Endothelial cell of umbilical vein (primary cell): Measurements from ENCODE around the gene KRTCAP2.
A peak's percentile ranks its signal among the peaks of the same experiment; 100 is the strongest.

Experiments used
- EZH2 ChIP-seq: IDR thresholded peaks from 2 replicates; pipeline ENCODE4 v1.6.1; 2012; ENCODE audit warnings: borderline replicate concordance, low read depth, mild to moderate bottlenecking, moderate library complexity, low read length, inconsistent platforms; ENCODE audit not compliant: severe bottlenecking
- FOS ChIP-seq: IDR thresholded peaks from 2 replicates; pipeline ENCODE4 v1.6.1; 2011; ENCODE audit warnings: mild to moderate bottlenecking, low read length, moderate library complexity, borderline replicate concordance; ENCODE audit not compliant: insufficient read depth
- GATA2 ChIP-seq: IDR thresholded peaks from 2 replicates; pipeline ENCODE4 v1.7.0; 2011; ENCODE audit warnings: low read depth, mild to moderate bottlenecking, moderate library complexity, mixed read lengths, low read length; ENCODE audit not compliant: insufficient read length, insufficient read depth
- JUN ChIP-seq: IDR thresholded peaks from 2 replicates; pipeline ENCODE4 v1.6.1; 2011; ENCODE audit warnings: borderline replicate concordance, low read depth; ENCODE audit not compliant: insufficient read length, insufficient read depth
- MAX ChIP-seq: IDR thresholded peaks from 2 replicates; pipeline ENCODE4 v1.6.1; 2011; ENCODE audit not compliant: insufficient read depth, insufficient read length
- MYC ChIP-seq: IDR thresholded peaks from one replicate; pipeline ENCODE4 v1.6.1; 2011; ENCODE audit warnings: mild to moderate bottlenecking, low read depth, low read length
- POLR2A ChIP-seq: IDR thresholded peaks from 2 replicates; pipeline ENCODE4 v1.6.1; 2012; ENCODE audit warnings: low read depth, mild to moderate bottlenecking, control low read depth, low read length
- POLR2AphosphoS5 ChIP-seq: IDR thresholded peaks from 2 replicates; pipeline ENCODE4 v1.6.1; 2012; ENCODE audit warnings: low read depth, mild to moderate bottlenecking, control low read depth, low read length, moderate library complexity; ENCODE audit not compliant: insufficient read depth
- TF ChIP-seq, protein P1 (sequence below), 2 donors: IDR thresholded peaks; 1 replicate in 1 of 2; 2 replicates in 1 of 2; pipeline ENCODE4 v1.5.1; 2011; ENCODE audit warnings: low read length in 2 of 2, mild to moderate bottlenecking in 2 of 2, moderate library complexity in 2 of 2, control low read depth in 1 of 2, inconsistent platforms in 1 of 2, low read depth in 1 of 2; ENCODE audit not compliant: insufficient read depth in 1 of 2; ENCODE audit errors: extremely low read depth in 1 of 2

- no peak for TF ChIP-seq POLR2AphosphoS5
- TF ChIP-seq, protein P1, sequence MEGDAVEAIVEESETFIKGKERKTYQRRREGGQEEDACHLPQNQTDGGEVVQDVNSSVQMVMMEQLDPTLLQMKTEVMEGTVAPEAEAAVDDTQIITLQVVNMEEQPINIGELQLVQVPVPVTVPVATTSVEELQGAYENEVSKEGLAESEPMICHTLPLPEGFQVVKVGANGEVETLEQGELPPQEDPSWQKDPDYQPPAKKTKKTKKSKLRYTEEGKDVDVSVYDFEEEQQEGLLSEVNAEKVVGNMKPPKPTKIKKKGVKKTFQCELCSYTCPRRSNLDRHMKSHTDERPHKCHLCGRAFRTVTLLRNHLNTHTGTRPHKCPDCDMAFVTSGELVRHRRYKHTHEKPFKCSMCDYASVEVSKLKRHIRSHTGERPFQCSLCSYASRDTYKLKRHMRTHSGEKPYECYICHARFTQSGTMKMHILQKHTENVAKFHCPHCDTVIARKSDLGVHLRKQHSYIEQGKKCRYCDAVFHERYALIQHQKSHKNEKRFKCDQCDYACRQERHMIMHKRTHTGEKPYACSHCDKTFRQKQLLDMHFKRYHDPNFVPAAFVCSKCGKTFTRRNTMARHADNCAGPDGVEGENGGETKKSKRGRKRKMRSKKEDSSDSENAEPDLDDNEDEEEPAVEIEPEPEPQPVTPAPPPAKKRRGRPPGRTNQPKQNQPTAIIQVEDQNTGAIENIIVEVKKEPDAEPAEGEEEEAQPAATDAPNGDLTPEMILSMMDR (IDR thresholded peaks at IDR 0.05; ENCODE audit: extremely low read depth in 1 of 2, insufficient read depth in 1 of 2, low read depth in 1 of 2, low read length in 2 of 2) = no peak
- TF ChIP-seq POLR2A = no peak
- TF ChIP-seq MYC = no peak
- no peak for TF ChIP-seq EZH2
- peak; percentile 81 for TF ChIP-seq JUN
- TF ChIP-seq FOS = peak; percentile 43
- TF ChIP-seq MAX = no peak
- no peak for TF ChIP-seq GATA2
These were observed 49.3 kb downstream of the KRTCAP2 start for GRCh38 chr1:155123801-155124200.
